Left ventricle myocardium inferior (tissue), 1 donor: ENCODE data around the gene ADAP1. TPM values are rescaled to one million over a fixed set of nuclear protein-coding genes. Genes with fewer than 3 reads are reported as not detected.

Experiments
- DNase-seq: peaks from one replicate; pipeline ENCODE4 v3.0.0-alpha.2; 2020
- H3K27ac ChIP-seq: fragments of 200-600 bp; replicated peaks from 2 replicates; pipeline ENCODE4 v1.8.0; 2021
- H3K27me3 ChIP-seq: fragments of 200-600 bp; 2 replicates; pipeline ENCODE4 v1.8.0; 2021; ENCODE audit warnings: low read depth
- H3K36me3 ChIP-seq: fragments of 200-600 bp; 2 replicates; pipeline ENCODE4 v1.8.0; 2021
- H3K4me1 ChIP-seq: fragments of 200-600 bp; 2 replicates; pipeline ENCODE4 v1.8.0; 2021
- H3K4me3 ChIP-seq: fragments of 200-600 bp; 2 replicates; pipeline ENCODE4 v1.8.0; 2021; ENCODE audit warnings: mild to moderate bottlenecking, moderate library complexity
- H3K9me3 ChIP-seq: fragments of 200-600 bp; replicated peaks from 2 replicates; pipeline ENCODE4 v1.8.0; 2021
- CTCF ChIP-seq: fragments of 200-600 bp; IDR thresholded peaks from 2 replicates; pipeline ENCODE4 v1.8.0; 2021; ENCODE audit warnings: antibody characterized with exemption, mild to moderate bottlenecking, borderline replicate concordance
- intact Hi-C: fragments of 100-400 bp; cut with micrococcal nuclease; formaldehyde crosslinking; loops from one replicate; pipeline ENCODE4 v1.11.0; 2022
- total RNA-seq: library from RNA; stranded (reverse); fragmentation: NEBNext Ultra II Directional; extraction: Animal tissue kit (Norgen Biotek cat#: 25700); gene quantifications from one replicate; pipeline ENCODE4 v1.2.1, GENCODE V29; 2021
- donor health status: DM: no; HTN: yes; CAD: no; lungs with severe emphysema.

The ADAP1 gene
- total RNA-seq, 1 donor from 2014 or later = 8.4 TPM

DNA sequence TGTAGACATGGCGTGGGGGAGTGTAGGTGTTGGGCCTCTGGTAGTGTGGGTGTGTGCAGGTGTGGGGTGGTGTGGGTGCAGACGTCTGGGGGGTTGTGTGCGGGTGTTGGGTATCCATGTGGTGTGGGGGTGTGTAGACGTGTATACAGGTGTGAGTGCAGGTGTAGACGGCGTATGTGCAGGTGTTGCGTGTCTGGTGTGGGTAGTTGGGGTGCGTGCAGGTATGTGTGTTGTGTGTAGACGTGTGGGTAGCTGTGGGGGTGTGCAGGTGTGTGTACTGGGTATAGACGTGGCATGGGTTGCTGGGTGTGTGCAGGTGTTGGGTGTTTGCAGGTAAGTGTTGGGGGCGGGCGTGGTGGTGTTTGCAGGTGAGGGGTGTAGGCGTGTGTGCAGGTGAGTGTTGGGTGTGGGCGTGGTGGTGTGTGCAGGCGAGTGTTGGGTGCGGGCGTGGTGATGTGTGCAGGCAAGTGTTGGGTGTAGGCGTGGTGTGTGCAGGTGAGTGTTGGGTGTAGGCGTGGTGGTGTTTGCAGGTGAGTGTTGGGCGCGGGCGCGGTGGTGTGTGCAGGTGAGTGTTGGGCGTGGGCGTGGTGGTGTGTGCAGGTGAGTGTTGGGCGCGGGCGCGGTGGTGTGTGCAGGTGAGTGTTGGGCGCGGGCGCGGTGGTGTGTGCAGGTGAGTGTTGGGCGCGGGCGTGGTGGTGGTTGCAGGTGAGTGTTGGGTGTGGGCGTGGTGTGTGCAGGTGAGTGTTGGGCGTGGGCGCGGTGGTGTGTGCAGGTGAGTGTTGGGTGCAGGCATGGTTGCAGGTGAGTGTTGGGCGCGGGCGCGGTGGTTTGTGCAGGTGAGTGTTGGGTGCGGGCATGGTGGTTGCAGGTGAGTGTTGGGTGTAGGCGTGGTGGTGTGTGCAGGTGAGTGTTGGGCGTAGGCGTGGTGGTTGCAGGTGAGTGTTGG lies 61.6 kb downstream of the ADAP1 start:
- no peak for TF ChIP-seq CTCF
- intact Hi-C loops = no loop called here
- no peak overlapping the region for H3K27ac ChIP-seq
- H3K9me3 ChIP-seq = no peaks in the 10 kb centered on the region
- H3K27me3 ChIP-seq = no peaks in the 10 kb centered on the region
- peaks cover 10% of the 10 kb centered on the region for H3K4me1 ChIP-seq
- peaks cover 80% of the 10 kb centered on the region for H3K36me3 ChIP-seq
- H3K4me3 ChIP-seq = no peak overlapping the region
- DNase-seq = no peak

GRCh38 chr7:891805-892204 lies 62.7 kb downstream of the ADAP1 start:
- TF ChIP-seq CTCF = no peak
- DNase-seq = no peak
- H3K9me3 ChIP-seq = no peaks in the 10 kb centered on the region

DNA sequence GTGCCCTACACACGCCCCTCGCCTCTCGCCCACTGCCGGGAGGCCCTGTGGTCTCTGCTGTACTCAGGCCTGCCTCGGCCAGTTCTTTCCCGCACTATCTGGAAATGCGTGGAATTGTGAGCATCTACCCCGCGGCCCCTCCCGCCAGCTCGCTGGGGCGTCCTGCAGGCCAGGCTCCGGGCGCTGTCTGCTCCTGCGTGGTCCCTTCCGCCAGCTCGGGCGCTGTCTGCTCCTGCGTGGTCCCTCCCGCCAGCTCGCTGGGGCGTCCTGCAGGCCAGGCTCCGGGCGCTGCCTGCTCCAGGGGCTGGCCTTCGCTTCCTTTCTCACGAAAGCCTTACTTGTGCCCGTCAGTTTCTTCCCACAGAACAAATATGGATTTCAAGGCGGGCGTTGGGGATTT lies 63.2 kb downstream of the ADAP1 start:
- H3K27me3 ChIP-seq = no peaks in the 10 kb centered on the region
- peaks cover 86% of the 10 kb centered on the region for H3K36me3 ChIP-seq
- DNase-seq = no peak
- no peak overlapping the region for H3K27ac ChIP-seq
- peaks cover 15% of the 10 kb centered on the region for H3K4me1 ChIP-seq
- no peak for TF ChIP-seq CTCF
- H3K4me3 ChIP-seq = no peak overlapping the region
- intact Hi-C loops = no loop called here
- H3K9me3 ChIP-seq = no peaks in the 10 kb centered on the region

More at GRCh38 chr7:891805-892204, 62.7 kb downstream of the ADAP1 start:
- intact Hi-C loops = no loop called here
- Histone ChIP-seq H3K4me3 (no peak overlapping the region), H3K27me3 (no peaks in the 10 kb centered on the region), H3K27ac (no peak overlapping the region), H3K36me3 (peaks cover 86% of the 10 kb centered on the region), H3K4me1 (peaks cover 10% of the 10 kb centered on the region)

DNA sequence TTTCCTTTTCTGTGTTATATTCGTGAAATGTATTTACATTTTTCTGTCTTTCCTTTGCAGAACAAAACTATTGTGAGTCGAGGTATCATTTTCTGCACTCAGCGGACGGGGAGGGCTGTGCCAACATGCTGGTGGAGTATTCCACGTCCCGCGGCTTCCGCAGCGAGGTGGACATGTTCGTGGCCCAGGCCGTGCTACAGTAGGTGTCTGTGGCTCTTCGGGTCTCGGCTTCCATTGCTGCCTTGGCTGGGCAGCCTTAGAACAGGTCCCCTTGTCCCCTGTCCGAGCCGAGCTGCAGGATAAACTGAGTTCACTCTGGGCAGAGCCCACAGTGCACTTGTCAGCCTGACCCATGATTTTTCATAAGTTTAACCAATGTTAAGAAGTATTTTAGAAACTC lies 63.6 kb downstream of the ADAP1 start:
- TF ChIP-seq CTCF = no peak
- intact Hi-C loops = no loop called here
- Histone ChIP-seq H3K9me3 (no peaks in the 10 kb centered on the region), H3K4me1 (peaks cover 19% of the 10 kb centered on the region), H3K27ac (no peak overlapping the region), H3K36me3 (peaks cover 85% of the 10 kb centered on the region), H3K27me3 (no peaks in the 10 kb centered on the region), H3K4me3 (no peak overlapping the region)
- no peak for DNase-seq

DNA sequence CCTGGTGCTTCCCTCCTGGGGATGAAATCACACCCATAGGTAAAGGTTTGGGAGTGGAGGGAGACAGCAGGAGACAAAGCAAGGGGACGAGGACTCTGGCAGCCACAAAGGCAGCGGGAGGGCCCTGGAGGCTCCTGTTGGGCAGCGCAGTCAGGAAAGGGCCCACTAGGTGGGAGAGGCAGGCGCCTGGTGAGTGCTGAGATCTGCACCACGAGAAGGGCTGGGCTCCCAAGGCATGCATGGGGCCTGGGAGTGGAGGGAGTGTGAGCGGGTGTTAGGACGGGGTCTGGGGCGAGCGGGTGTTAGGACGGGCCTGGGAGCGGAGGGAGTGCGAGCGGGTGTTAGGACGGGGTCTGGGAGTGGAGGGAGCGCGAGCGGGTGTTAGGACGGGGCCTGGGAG lies 65.1 kb downstream of the ADAP1 start:
- Histone ChIP-seq H3K36me3 (peaks cover 70% of the 10 kb centered on the region), H3K4me3 (no peak overlapping the region), H3K27me3 (no peaks in the 10 kb centered on the region), H3K9me3 (no peaks in the 10 kb centered on the region), H3K27ac (no peak overlapping the region), H3K4me1 (peaks cover 34% of the 10 kb centered on the region)
- no peak for TF ChIP-seq CTCF
- no peak for DNase-seq
- intact Hi-C loops = no loop called here
